Body of pancreas (tissue), 4 donors: ENCODE results near the gene MS4A7. TPM values are rescaled to one million over a fixed set of nuclear protein-coding genes. Genes with fewer than 3 reads are reported as not detected.

Source experiments
- ATAC-seq: fragments of 150-250 bp; one replicate; pipeline ENCODE4 v1.9.1; 2016
- DNase-seq, 4 donors: peaks; one replicate each; pipeline ENCODE4 v3.0.0-alpha.2; 2019
- H3K27ac ChIP-seq, 4 donors: fragments of 200-600 bp; sonication (generic); 1 replicate in 3 of 4; 2 replicates in 1 of 4; pipeline versions ENCODE4 v1.5.1 to v1.6.1; 2016 to 2019; ENCODE audit warnings: mild to moderate bottlenecking in 1 of 4, mixed read lengths in 1 of 4, moderate library complexity in 1 of 4
- H3K27me3 ChIP-seq, 2 donors: fragments of 200-600 bp; sonication (generic); one replicate each; pipeline ENCODE4 v1.6.0; 2016; ENCODE audit warnings: mild to moderate bottlenecking in 1 of 2
- H3K36me3 ChIP-seq, 2 donors: fragments of 200-600 bp; sonication (generic); replicated peaks in 1 of 2; 2 replicates each; pipeline ENCODE4 v1.5.1; 2016; ENCODE audit warnings: low read depth in 2 of 2; ENCODE audit not compliant: insufficient read depth in 1 of 2
- H3K4me1 ChIP-seq: fragments of 200-600 bp; sonication (generic); one replicate; pipeline ENCODE4 v1.6.0; 2016
- H3K4me3 ChIP-seq, 2 donors: fragments of 200-600 bp; sonication (generic); 1 replicate in 1 of 2; 2 replicates in 1 of 2; pipeline ENCODE4 v1.5.1; 2016 to 2019
- H3K9me3 ChIP-seq, 3 donors: fragments of 200-600 bp; sonication (generic); 1 replicate in 2 of 3; 2 replicates in 1 of 3; pipeline ENCODE4 v1.5.1; 2016
- CTCF ChIP-seq, 7 experiments: fragments of 450-650 bp in 4 of 7; fragments of 200-600 bp in 3 of 7; sonication (generic) in 3 of 7; IDR thresholded peaks; one replicate each; pipeline ENCODE4 v1.5.1; 2016 to 2019; ENCODE audit warnings: antibody characterized with exemption in 7 of 7
- POLR2A ChIP-seq, 3 donors: fragments of 450-650 bp; IDR thresholded peaks; one replicate each; pipeline ENCODE4 v1.6.1; 2016; ENCODE audit warnings: antibody characterized with exemption in 3 of 3, mild to moderate bottlenecking in 2 of 3
- WGBS, 2 donors: methylation state at CpG; one replicate each; pipeline ENCODE4 v1.1.5; 2017; 5-methylcytosine and 5-hydroxymethylcytosine counted together
- intact Hi-C: fragments of 100-400 bp; cut with DNase I; formaldehyde crosslinking; loops from one replicate; pipeline ENCODE4 v1.15.1; 2023
- total RNA-seq, 2 donors: library from RNA; depleted of rRNA; stranded (reverse); fragments of >200 nt; gene quantifications; one replicate each; pipeline ENCODE4 v1.1.0, GENCODE V29; 2016

MS4A7 gene
- total RNA-seq, 2 donors from 2014 or later = 9.2 to 10.9 TPM

- no peaks in the 10 kb centered on the region for H3K4me1 ChIP-seq
- H3K27ac ChIP-seq = no peak overlapping the region
- DNase-seq = no peak
- TF ChIP-seq POLR2A (IDR thresholded peaks at IDR 0.05) = no peak
- no peaks in the 10 kb centered on the region for H3K9me3 ChIP-seq
- H3K4me3 ChIP-seq = no peak overlapping the region
- no peaks in the 10 kb centered on the region for H3K27me3 ChIP-seq
- H3K36me3 ChIP-seq = no peaks in the 10 kb centered on the region
- intact Hi-C loops = no loop called here
- no peak for ATAC-seq
- 37 to 46% methylated on average over 2 of the region's 2 CpGs for WGBS, 2 donors
These were observed 40.3 kb upstream of the MS4A7 start for GRCh38 chr11:60338053-60338452.

- intact Hi-C loops = no loop called here
- WGBS, 2 donors = 54 to 56% methylated on average over 3 of the region's 3 CpGs
- TF ChIP-seq POLR2A (IDR thresholded peaks at IDR 0.05) (no peak), CTCF (IDR thresholded peaks at IDR 0.05) (no peak)
- Histone ChIP-seq H3K4me3 (no peak overlapping the region), H3K4me1 (no peaks in the 10 kb centered on the region), H3K27me3 (no peaks in the 10 kb centered on the region), H3K36me3 (no peaks in the 10 kb centered on the region), H3K9me3 (no peaks in the 10 kb centered on the region), H3K27ac (no peak overlapping the region)
- ATAC-seq (no peak), DNase-seq (no peak)
These were observed 39.0 kb upstream of the MS4A7 start for GRCh38 chr11:60339356-60339755.

GRCh38 chr11:60343094-60343704, 35.1 kb upstream of the MS4A7 start:
- no peak overlapping the region for H3K27ac ChIP-seq
- DNase-seq = no peak
- H3K9me3 ChIP-seq = no peaks in the 10 kb centered on the region
- no peaks in the 10 kb centered on the region for H3K36me3 ChIP-seq
- ATAC-seq = no peak
- H3K27me3 ChIP-seq = no peaks in the 10 kb centered on the region
- no peaks in the 10 kb centered on the region for H3K4me1 ChIP-seq
- TF ChIP-seq POLR2A (IDR thresholded peaks at IDR 0.05) (no peak), CTCF (IDR thresholded peaks at IDR 0.05) (peak in 6 of 7 experiments; percentile 32 to 56 (median 36))
- WGBS, 2 donors = 62 to 65% methylated on average over 10 of the region's 10 CpGs
- H3K4me3 ChIP-seq = no peak overlapping the region
- intact Hi-C loops = no loop called here

GRCh38 chr11:60344146-60344545, 34.2 kb upstream of the MS4A7 start:
- TF ChIP-seq CTCF (IDR thresholded peaks at IDR 0.05) (no peak), POLR2A (IDR thresholded peaks at IDR 0.05) (no peak)
- 76 to 85% methylated on average over 2 of the region's 2 CpGs for WGBS, 2 donors
- DNase-seq = no peak

GRCh38 chr11:60345489-60345888, 32.8 kb upstream of the MS4A7 start:
- H3K27me3 ChIP-seq = no peaks in the 10 kb centered on the region
- H3K36me3 ChIP-seq = no peaks in the 10 kb centered on the region
- no peak overlapping the region for H3K4me3 ChIP-seq
- H3K27ac ChIP-seq = no peak overlapping the region
- DNase-seq = peak; percentile 32 to 65 (median 38)
- TF ChIP-seq POLR2A (IDR thresholded peaks at IDR 0.05) (no peak), CTCF (IDR thresholded peaks at IDR 0.05) (peak in 5 of 7 experiments; percentile 17 to 41 (median 19))
- intact Hi-C loops = no loop called here
- no peak for ATAC-seq
- H3K4me1 ChIP-seq = no peaks in the 10 kb centered on the region
- no peaks in the 10 kb centered on the region for H3K9me3 ChIP-seq

More at GRCh38 chr11:60344146-60344545, 34.2 kb upstream of the MS4A7 start:
- Histone ChIP-seq H3K4me1 (no peaks in the 10 kb centered on the region), H3K4me3 (no peak overlapping the region), H3K27ac (no peak overlapping the region), H3K27me3 (no peaks in the 10 kb centered on the region), H3K36me3 (no peaks in the 10 kb centered on the region), H3K9me3 (no peaks in the 10 kb centered on the region)
- intact Hi-C loops = no loop called here
- ATAC-seq = no peak
